ENCODE measurements around the gene ZSWIM5. TPM values are rescaled to one million over a fixed set of nuclear protein-coding genes. Genes with fewer than 3 reads are reported as not detected.
"Not testable (repeated sequence)": the region's sequence is repeated elsewhere in the genome, so short reads cannot be mapped to it uniquely, and the experiment has no call there.

ZSWIM5 gene
- total RNA-seq, 4 donors from 2014 or later = 2.1 to 3.7 (median 2.5) TPM

GRCh38 chr1:45107782-45108181, 98.6 kb downstream of the ZSWIM5 start:
- no peak for DNase-seq (ENCODE audit: low spot score in 2 of 2)
- no peak for TF ChIP-seq EP300 (IDR thresholded peaks at IDR 0.05)
- no peak for TF ChIP-seq CTCF (IDR thresholded peaks at IDR 0.05)
- no peak for TF ChIP-seq POLR2A (IDR thresholded peaks at IDR 0.05)
- H3K4me1 ChIP-seq = no peaks in the 10 kb centered on the region
- no peaks in the 10 kb centered on the region for H3K36me3 ChIP-seq
- H3K4me3 ChIP-seq = no peak overlapping the region
- 90 to 96% methylated on average over 3 of the region's 3 CpGs for WGBS, 2 donors
- no peak overlapping the region for H3K27ac ChIP-seq
- no peaks in the 10 kb centered on the region for H3K27me3 ChIP-seq
- peaks cover 0 to 10% (median 0%) of the 10 kb centered on the region in 4 donors for H3K9me3 ChIP-seq

GRCh38 chr1:45106864-45107263, 99.5 kb downstream of the ZSWIM5 start:
- DNase-seq (ENCODE audit: low spot score in 2 of 2); H3K4me1 ChIP-seq; H3K4me3 ChIP-seq; H3K27ac ChIP-seq; H3K27me3 ChIP-seq; H3K36me3 ChIP-seq; H3K9me3 ChIP-seq: not testable (repeated sequence)
- 71 to 74% methylated on average over 6 of the region's 6 CpGs for WGBS, 2 donors

- H3K27me3 ChIP-seq; DNase-seq (ENCODE audit: low spot score in 2 of 2); H3K27ac ChIP-seq; H3K4me1 ChIP-seq; H3K9me3 ChIP-seq; H3K4me3 ChIP-seq; H3K36me3 ChIP-seq: not testable (repeated sequence)
- 90 to 96% methylated on average over 21 to 22 of the region's 31 CpGs for WGBS, 2 donors
These were observed 100.3 kb downstream of the ZSWIM5 start for GRCh38 chr1:45106156-45106545.

GRCh38 chr1:45105486-45106155, 100.8 kb downstream of the ZSWIM5 start:
- not testable (repeated sequence) for H3K4me3 ChIP-seq; H3K4me1 ChIP-seq; H3K9me3 ChIP-seq; DNase-seq (ENCODE audit: low spot score in 2 of 2); H3K36me3 ChIP-seq; H3K27ac ChIP-seq; H3K27me3 ChIP-seq
- 92 to 96% methylated on average over 26 to 42 of the region's 43 CpGs for WGBS, 2 donors

- H3K36me3 ChIP-seq = no peaks in the 10 kb centered on the region
- no peak overlapping the region for H3K4me3 ChIP-seq
- no peak for TF ChIP-seq POLR2A (IDR thresholded peaks at IDR 0.05)
- TF ChIP-seq EP300 (IDR thresholded peaks at IDR 0.05) = no peak
- TF ChIP-seq CTCF (IDR thresholded peaks at IDR 0.05) = no peak
- no peaks in the 10 kb centered on the region for H3K4me1 ChIP-seq
- no peak for DNase-seq (ENCODE audit: low spot score in 2 of 2)
- no peaks in the 10 kb centered on the region for H3K27me3 ChIP-seq
- peaks cover 0 to 6% (median 0%) of the 10 kb centered on the region in 4 donors for H3K9me3 ChIP-seq
- H3K27ac ChIP-seq = no peak overlapping the region
These were observed 102.9 kb downstream of the ZSWIM5 start for GRCh38 chr1:45103534-45103933.

GRCh38 chr1:45101947-45102346, 104.5 kb downstream of the ZSWIM5 start:
- H3K4me1 ChIP-seq = no peaks in the 10 kb centered on the region
- H3K4me3 ChIP-seq = no peak overlapping the region
- H3K36me3 ChIP-seq = no peaks in the 10 kb centered on the region
- TF ChIP-seq EP300 (IDR thresholded peaks at IDR 0.05) = no peak
- no peak for TF ChIP-seq POLR2A (IDR thresholded peaks at IDR 0.05)
- TF ChIP-seq CTCF (IDR thresholded peaks at IDR 0.05) = no peak
- DNase-seq (ENCODE audit: low spot score in 2 of 2) = no peak
- H3K27me3 ChIP-seq = no peaks in the 10 kb centered on the region
- peaks cover 0 to 6% (median 0%) of the 10 kb centered on the region in 4 donors for H3K9me3 ChIP-seq
- no peak overlapping the region for H3K27ac ChIP-seq

- H3K27ac ChIP-seq; H3K36me3 ChIP-seq; H3K4me3 ChIP-seq; H3K9me3 ChIP-seq; DNase-seq (ENCODE audit: low spot score in 2 of 2); H3K4me1 ChIP-seq; H3K27me3 ChIP-seq: not testable (repeated sequence)
- 85 to 90% methylated on average over 5 of the region's 5 CpGs for WGBS, 2 donors
These were observed 104.9 kb downstream of the ZSWIM5 start for GRCh38 chr1:45101528-45101927.

Measured in tibial nerve (tissue), 4 donors.